Gastrocnemius medialis (tissue), 4 donors: ENCODE measurements around the gene COL4A1. TPM values are rescaled to one million over a fixed set of nuclear protein-coding genes. Genes with fewer than 3 reads are reported as not detected.

Source experiments
- ATAC-seq, 2 donors: fragments of 150-250 bp; one replicate each; pipeline ENCODE4 v1.9.1; 2016
- DNase-seq, 2 donors: peaks; one replicate each; pipeline ENCODE4 v3.0.0-alpha.2; 2019
- H3K27ac ChIP-seq, 4 donors: fragments of 200-600 bp; sonication (generic); 1 replicate in 1 of 4; 2 replicates in 3 of 4; pipeline ENCODE4 v1.5.1; 2016 to 2018; ENCODE audit warnings: mild to moderate bottlenecking in 2 of 4, moderate library complexity in 1 of 4
- H3K27me3 ChIP-seq, 3 donors: fragments of 200-600 bp; sonication (generic) in 2 of 3; 1 replicate in 1 of 3; 2 replicates in 2 of 3; pipeline versions ENCODE4 v1.5.1 to v1.6.0; 2016 to 2019; ENCODE audit warnings: mild to moderate bottlenecking in 1 of 3, moderate library complexity in 1 of 3
- H3K36me3 ChIP-seq, 2 donors: fragments of 200-600 bp; sonication (generic) in 1 of 2; one replicate each; pipeline ENCODE4 v1.5.1; 2017 to 2018
- H3K4me1 ChIP-seq, 2 donors: fragments of 200-600 bp; sonication (generic) in 1 of 2; one replicate each; pipeline ENCODE4 v1.5.1; 2016 to 2017; ENCODE audit warnings: mild to moderate bottlenecking in 2 of 2
- H3K4me3 ChIP-seq, 4 donors: fragments of 200-600 bp; sonication (generic) in 3 of 4; 1 replicate in 1 of 4; 2 replicates in 3 of 4; pipeline ENCODE4 v1.5.1; 2016 to 2019; ENCODE audit warnings: mild to moderate bottlenecking in 2 of 4
- H3K9me3 ChIP-seq, 3 donors: fragments of 200-600 bp; sonication (generic) in 2 of 3; 1 replicate in 1 of 3; 2 replicates in 2 of 3; pipeline ENCODE4 v1.5.1; 2016 to 2019
- CTCF ChIP-seq, 5 experiments: fragments of 450-650 bp in 3 of 5; fragments of 200-600 bp in 2 of 5; sonication (generic) in 2 of 5; IDR thresholded peaks in 4 of 5; conservative IDR thresholded peaks in 1 of 5; 1 replicate in 4 of 5; 2 replicates in 1 of 5; pipeline ENCODE4 v1.5.1; 2016 to 2019; ENCODE audit warnings: antibody characterized with exemption in 5 of 5, mild to moderate bottlenecking in 3 of 5, moderate library complexity in 3 of 5
- POLR2A ChIP-seq, 2 donors: fragments of 450-650 bp; IDR thresholded peaks; one replicate each; pipeline ENCODE4 v1.6.1; 2017; ENCODE audit warnings: antibody characterized with exemption in 2 of 2, mild to moderate bottlenecking in 2 of 2, moderate library complexity in 2 of 2
- in situ Hi-C, 4 donors: fragments of 200-750 bp; cut with MboI; loops; one replicate each; pipeline versions ENCODE4 v1.15.0 to v1.8.0; 2017; ENCODE audit warnings: low sequenced_read_pairs in 4 of 4
- intact Hi-C: fragments of 100-400 bp; cut with DNase I; formaldehyde crosslinking; loops from one replicate; pipeline ENCODE4 v1.15.1; 2023; ENCODE audit warnings: low total_unique reads
- total RNA-seq, 4 donors: library from RNA; depleted of rRNA; stranded (reverse); fragments of >200 nt; gene quantifications; one replicate each; pipeline versions ENCODE4 v1.1.0 to v1.2.3, GENCODE V29; 2016

Gene COL4A1
- total RNA-seq, 4 donors from 2014 or later = 60.5 to 127 (median 120) TPM

GRCh38 chr13:110179116-110179856 is 127.7 kb downstream of the COL4A1 start:
- peaks cover 0 to 37% of the 10 kb centered on the region in 2 donors for H3K36me3 ChIP-seq
- no peak for DNase-seq
- in situ Hi-C loops (no loop called here), intact Hi-C loops (no loop called here)
- no peaks in the 10 kb centered on the region for H3K4me1 ChIP-seq
- H3K4me3 ChIP-seq = no peak overlapping the region
- H3K9me3 ChIP-seq = no peaks in the 10 kb centered on the region
- no peak for TF ChIP-seq CTCF (IDR thresholded peaks at IDR 0.05 in 4 of 5, conservative IDR thresholded peaks at IDR 0.05 in 1 of 5)
- no peak for TF ChIP-seq POLR2A (IDR thresholded peaks at IDR 0.05)
- H3K27me3 ChIP-seq = no peaks in the 10 kb centered on the region
- no peak for ATAC-seq
- H3K27ac ChIP-seq = no peak overlapping the region

- Histone ChIP-seq H3K36me3 (peaks cover 0 to 42% of the 10 kb centered on the region in 2 donors), H3K9me3 (no peaks in the 10 kb centered on the region), H3K4me3 (no peak overlapping the region), H3K27ac (no peak overlapping the region), H3K4me1 (no peaks in the 10 kb centered on the region), H3K27me3 (no peaks in the 10 kb centered on the region)
- DNase-seq = no peak
- intact Hi-C loops = no loop called here
- in situ Hi-C loops = no loop called here
- ATAC-seq = no peak
- TF ChIP-seq CTCF (IDR thresholded peaks at IDR 0.05 in 4 of 5, conservative IDR thresholded peaks at IDR 0.05 in 1 of 5) (no peak), POLR2A (IDR thresholded peaks at IDR 0.05) (no peak)
Measured at GRCh38 chr13:110177790-110178189, 129.2 kb downstream of the COL4A1 start.

- no peaks in the 10 kb centered on the region for H3K27me3 ChIP-seq
- no peaks in the 10 kb centered on the region for H3K9me3 ChIP-seq
- H3K4me1 ChIP-seq = no peaks in the 10 kb centered on the region
- DNase-seq (no peak), ATAC-seq (no peak)
- intact Hi-C loops (no loop called here), in situ Hi-C loops (no loop called here)
- no peak overlapping the region for H3K27ac ChIP-seq
- TF ChIP-seq CTCF (IDR thresholded peaks at IDR 0.05 in 4 of 5, conservative IDR thresholded peaks at IDR 0.05 in 1 of 5) = no peak
- TF ChIP-seq POLR2A (IDR thresholded peaks at IDR 0.05) = no peak
- peaks cover 0 to 35% of the 10 kb centered on the region in 2 donors for H3K36me3 ChIP-seq
- no peak overlapping the region for H3K4me3 ChIP-seq
Measured at GRCh38 chr13:110176431-110176830, 130.5 kb downstream of the COL4A1 start.

GRCh38 chr13:110173247-110173818 is 133.6 kb downstream of the COL4A1 start:
- no peaks in the 10 kb centered on the region for H3K4me1 ChIP-seq
- H3K27me3 ChIP-seq = no peaks in the 10 kb centered on the region
- H3K4me3 ChIP-seq = no peak overlapping the region
- intact Hi-C loops (no loop called here), in situ Hi-C loops (no loop called here)
- no peak for TF ChIP-seq CTCF (IDR thresholded peaks at IDR 0.05 in 4 of 5, conservative IDR thresholded peaks at IDR 0.05 in 1 of 5)
- no peak for TF ChIP-seq POLR2A (IDR thresholded peaks at IDR 0.05)
- H3K9me3 ChIP-seq = no peaks in the 10 kb centered on the region
- H3K36me3 ChIP-seq = peaks cover 0 to 35% of the 10 kb centered on the region in 2 donors
- no peak for ATAC-seq
- H3K27ac ChIP-seq = no peak overlapping the region
- DNase-seq = no peak
